Measurements from ENCODE around the gene NLRP6.
A peak's percentile ranks its signal among the peaks of the same experiment; 100 is the strongest.
"Not testable (repeated sequence)": the region's sequence is repeated elsewhere in the genome, so short reads cannot be mapped to it uniquely, and the experiment has no call there.

Gene NLRP6

DNA sequence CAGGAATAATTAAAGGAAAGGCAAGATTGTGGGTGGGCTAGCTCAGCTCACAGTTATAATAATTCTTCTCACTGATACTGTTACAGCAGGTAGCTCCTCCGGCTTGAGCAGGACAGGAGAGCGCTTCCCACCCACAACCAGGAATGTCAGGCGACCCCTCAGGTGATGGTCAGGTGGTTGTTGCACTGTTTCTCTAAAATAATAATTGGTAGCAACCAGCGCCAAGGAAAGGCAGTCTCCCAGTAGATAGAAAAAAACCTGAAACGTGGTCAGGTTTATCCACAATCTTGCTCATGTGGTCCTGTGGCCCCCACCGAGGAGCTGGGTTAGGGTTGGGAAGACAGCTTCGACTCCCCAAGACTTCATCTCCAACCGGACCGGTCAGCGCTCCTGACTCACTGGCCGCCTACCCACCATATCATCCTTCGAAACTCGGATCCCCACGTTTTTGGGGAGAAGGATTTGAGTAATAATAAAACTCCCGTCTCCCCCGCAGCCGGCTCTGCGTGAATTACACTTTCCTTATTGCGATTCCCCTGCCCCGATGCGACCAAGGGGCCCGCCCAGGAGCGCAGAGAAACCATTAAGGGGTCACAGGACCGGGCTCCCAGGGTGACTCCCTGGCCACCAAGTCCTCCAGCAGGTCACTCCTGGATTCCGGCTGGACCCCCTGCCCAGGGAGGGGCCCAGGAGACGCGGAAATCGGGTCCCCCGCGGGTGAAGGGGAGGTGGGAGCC lies 39.6 kb downstream of the NLRP6 start:
- DNase-seq (ENCODE audit: extremely low spot score, insufficient read length, low read depth) = not testable (repeated sequence)
- FAIRE-seq = peak; percentile 71

DNA sequence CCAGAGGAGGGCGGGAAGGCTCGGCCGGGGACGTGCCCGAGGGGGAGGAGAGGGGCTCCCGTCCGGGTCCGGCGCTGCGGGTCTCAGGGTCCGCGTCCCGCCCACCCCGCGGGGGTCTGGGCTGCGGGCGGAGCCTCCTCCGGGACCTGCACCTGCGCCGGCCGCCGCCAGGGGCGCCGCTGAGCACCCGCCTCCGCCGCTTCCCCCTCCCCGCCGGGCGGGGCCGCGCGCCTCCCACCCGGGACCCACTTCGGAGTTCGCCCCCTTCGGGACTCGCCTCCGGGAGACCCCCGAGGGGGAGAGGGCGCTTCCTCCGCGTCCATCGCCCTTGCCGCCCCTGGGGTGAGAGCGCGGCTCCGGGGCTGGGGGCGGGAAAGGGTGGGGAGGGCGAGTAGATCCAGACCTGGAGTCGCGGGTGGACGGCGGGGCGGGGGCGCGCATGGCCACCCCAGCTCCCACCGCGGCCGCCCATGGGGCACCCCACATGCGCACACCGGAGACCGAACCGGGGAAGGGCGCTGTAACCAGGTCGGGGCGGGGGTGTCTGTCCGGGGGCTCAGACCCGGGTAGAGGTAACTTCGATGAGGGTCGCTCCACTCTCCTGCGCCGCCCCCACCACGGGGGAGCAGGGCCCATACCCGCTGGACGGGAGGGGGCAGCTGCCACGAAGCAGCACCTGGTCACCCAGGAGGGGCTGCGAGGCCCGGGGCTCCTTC lies 40.4 kb downstream of the NLRP6 start:
- DNase-seq (ENCODE audit: extremely low spot score, insufficient read length, low read depth) = not testable (repeated sequence)
- FAIRE-seq = peak; percentile 15

DNA sequence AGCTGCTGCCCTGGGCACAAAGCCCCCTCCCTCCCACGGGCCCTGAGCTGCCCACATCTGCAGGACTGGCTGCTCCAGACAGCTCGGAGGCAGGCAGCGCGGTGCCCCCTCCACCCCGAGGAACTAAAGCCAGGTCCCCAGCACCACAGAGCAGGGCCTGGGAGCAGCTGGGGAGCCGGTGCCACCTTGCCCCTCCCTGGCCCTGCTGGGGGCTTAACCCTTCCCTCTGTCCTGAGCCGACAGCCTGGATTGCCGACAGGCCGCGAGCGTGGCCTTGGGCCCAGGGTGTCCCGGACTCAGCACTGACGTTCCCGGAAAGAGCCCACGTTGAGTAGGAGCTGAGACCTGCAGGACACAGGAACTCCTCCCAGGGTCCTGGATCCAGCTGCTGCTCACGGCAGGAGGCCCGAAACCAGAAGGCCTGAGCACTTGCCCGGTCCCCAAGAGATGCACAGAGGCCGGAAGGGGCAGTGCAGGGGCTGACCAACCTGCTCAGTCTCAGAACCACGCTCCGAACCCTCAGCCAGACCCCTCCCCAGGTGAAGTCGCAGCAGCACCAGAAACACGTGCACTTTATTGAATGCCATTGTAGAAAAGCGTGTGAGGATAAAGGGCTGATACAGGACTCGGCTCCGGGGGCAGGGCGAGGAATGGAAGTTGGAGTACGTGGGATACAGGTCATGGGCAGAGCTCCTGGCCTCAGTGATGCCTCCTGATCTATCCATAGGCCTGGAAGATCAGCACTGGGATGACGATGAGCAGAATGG lies 41.1 kb downstream of the NLRP6 start:
- not testable (repeated sequence) for DNase-seq (ENCODE audit: extremely low spot score, insufficient read length, low read depth)

DNA sequence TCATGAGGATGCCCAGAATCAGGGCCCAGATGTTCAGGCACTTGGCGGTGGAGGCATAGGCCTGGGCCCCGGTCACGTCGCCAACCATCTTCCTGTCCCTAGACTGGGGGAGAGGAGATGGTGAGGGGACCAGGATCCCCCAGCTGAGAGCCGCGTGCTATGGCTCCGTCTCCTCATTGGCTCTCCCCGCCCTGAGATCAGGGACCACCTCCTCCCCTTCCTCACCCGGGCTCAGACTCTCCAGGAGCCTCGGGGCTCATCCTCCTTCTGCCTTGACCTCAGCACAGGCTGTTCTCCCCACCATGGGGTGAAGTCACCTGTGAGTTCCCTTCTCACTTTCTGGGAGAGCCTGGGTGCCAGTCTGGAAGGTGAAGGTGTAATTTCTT lies 41.7 kb downstream of the NLRP6 start:
- DNase-seq (ENCODE audit: extremely low spot score, insufficient read length, low read depth); FAIRE-seq: not testable (repeated sequence)

More for the DNA sequence above, 41.1 kb downstream of the NLRP6 start:
- not testable (repeated sequence) for FAIRE-seq

DNA sequence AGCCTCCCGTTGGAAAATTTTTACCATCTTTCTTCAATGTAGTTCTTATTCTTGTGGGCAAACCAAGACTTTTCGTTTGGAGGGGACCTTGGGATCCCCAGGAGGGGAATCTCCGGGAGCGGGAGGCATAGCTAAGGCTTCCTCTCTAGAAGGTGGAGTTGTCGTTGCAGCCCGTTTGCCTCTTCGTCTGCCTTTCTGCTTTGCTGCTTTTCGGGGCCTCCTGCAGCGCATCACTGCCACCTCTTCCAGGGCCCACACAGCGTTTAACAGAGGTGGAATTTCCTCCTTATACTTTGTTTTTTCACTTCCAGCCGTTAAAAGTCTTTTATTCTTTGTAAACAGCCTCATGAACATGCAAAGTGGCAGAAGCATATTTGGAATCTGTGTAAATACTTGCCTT lies 45.9 kb downstream of the NLRP6 start:
- DNase-seq (ENCODE audit: extremely low spot score, insufficient read length, low read depth) = no peak

DNA sequence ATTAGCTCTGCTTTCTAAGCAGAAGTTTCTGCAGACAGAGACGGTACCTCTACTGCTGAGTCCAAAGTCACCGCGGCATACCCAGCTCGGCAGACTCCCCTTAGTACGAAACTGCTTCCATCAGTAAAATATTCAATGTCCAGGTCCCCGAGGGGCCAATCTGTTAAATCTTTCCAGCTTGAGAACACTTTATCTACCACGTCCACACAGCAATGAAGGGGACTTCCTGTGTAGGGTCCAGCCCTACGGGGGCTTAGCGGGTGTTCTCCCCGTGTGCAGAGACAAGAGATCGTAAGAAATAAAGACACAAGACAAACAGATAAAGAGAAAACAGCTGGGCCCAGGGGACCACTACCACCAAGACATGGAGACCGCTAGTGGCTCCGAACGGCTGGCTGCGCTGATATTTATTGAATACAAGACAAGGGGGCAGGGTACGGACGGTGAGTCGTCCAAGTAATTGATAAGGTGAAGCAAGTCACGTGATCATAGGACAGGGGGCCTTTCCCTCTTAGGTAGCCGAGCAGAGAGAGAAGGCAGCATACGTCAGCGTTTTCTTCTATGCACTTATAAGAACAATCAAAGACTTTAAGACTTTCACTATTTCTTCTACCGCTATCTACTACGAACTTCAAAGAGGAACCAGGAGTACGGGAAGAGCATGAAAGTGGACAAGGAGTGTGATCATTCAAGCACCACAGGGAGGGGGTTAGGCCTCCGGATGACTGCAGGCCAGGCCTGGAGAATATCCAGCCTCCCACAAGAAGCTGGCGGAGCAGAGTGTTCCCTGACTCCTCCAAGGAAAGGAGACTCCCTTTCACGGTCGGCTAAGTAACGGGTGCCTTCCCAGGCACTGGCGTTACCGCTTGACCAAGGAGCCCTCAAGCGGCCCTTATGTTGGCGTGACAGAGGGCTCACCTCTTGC lies 46.6 kb downstream of the NLRP6 start:
- DNase-seq (ENCODE audit: extremely low spot score, insufficient read length, low read depth); FAIRE-seq: not testable (repeated sequence)

More for the DNA sequence above, 45.9 kb downstream of the NLRP6 start:
- no peak for FAIRE-seq

DNA sequence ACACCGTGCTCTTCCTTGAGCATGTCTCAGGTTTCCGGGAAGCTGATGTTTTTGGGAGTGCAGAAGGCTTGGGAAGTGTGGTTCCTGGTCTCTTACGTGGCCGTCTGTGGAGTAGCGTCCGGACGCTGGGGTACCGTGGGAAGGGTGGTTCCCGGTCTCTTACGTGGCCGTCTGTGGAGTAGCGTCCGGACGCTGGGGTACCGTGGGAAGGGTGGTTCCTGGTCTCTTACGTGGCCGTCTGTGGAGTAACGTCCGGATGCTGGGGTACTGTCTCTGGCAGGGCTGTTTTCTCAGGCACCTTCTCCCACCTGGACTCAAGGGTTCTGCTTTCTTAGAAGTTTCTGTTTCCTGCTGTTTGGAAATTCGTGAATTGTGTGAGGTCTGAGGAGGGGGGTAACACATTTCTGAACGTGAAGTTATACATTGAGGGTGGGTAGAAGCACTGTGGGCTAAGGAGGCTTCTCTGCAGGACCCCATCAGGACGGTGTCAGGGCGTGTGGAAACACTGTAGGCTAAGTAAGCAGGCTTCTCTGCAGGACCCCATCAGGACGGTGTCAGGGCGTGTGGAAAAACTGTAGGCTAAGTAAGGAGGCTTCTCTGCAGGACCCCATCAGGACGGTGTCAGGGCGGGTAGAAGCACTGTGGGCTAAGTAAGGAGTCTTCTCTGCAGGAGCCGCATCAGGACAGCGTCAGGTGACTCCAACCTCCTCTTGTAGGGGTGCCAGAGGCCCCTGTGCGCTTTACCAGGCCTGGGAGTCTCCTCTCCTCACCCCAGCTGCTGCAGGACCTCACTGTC lies 47.8 kb downstream of the NLRP6 start:
- FAIRE-seq = no peak
- no peak for DNase-seq (ENCODE audit: extremely low spot score, insufficient read length, low read depth)

DNA sequence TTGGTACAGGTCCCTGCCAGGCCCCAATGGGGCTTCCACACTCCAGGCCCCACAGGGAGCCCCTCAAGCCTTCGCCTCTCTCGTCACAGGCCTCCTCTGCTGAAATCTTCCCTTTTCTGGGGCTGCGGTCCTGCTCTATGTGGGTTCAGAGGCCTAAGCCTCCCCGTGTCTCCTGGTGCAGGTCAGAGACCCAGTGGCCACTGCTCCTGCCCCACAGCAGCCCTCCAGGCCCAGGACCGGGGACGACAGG lies 48.3 kb downstream of the NLRP6 start:
- DNase-seq (ENCODE audit: extremely low spot score, insufficient read length, low read depth) (no peak), FAIRE-seq (no peak)

DNA sequence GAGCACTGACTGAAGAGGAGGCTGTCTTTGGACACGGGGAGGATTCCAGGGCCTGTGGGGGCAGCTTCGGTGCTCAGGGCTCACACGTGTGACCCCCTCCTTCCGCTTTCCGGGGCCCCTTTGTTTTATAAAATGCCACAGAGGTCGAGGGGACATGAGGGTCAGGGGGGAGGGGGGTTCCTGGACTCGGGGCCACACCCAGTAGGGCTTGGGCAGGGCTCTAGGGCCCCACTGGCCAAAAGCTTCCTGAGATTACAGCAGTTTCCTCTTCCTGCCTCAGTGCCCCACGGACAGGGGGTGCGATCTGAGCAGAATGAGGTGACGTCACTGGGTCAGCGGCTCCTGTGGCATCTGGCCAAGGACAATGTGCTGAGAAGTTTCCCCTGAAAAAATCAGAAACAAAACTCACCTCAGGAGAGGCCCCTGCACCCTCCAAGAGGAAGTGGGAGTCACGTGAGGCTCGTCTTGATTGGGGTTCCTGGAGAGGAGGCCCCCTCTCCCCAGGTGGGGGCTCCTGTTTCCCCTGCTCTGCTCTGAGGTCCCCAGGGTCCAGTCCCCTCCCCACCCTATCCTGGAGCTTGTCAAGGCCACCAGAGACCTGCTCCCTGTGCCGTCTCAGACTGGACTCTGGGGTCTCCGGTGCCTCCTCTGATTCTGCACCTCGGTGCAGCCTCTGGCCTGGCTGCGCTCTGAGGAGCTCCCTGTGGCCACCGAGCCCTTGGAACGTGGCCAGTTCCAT lies 48.8 kb downstream of the NLRP6 start:
- DNase-seq (ENCODE audit: extremely low spot score, insufficient read length, low read depth) = peak; percentile 65
- peak; percentile 98 for FAIRE-seq

DNA sequence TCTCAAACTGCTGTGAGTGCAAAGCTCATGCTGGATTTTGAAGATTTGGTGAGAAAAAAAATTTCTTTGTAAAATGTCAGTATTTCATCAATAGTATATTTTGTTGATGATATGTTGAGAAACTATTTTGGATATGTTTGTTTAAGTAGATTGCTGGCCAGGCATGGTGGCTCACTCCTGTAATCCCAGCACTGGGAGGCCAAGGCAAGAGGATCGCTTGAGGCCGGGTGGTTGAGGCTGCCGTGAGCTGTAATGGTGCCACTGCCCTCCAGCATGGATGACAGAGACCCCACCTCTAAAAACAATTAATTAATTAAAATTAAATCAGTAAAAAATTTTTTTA lies 49.3 kb downstream of the NLRP6 start:
- DNase-seq (ENCODE audit: extremely low spot score, insufficient read length, low read depth) (no peak), FAIRE-seq (no peak)

DNA sequence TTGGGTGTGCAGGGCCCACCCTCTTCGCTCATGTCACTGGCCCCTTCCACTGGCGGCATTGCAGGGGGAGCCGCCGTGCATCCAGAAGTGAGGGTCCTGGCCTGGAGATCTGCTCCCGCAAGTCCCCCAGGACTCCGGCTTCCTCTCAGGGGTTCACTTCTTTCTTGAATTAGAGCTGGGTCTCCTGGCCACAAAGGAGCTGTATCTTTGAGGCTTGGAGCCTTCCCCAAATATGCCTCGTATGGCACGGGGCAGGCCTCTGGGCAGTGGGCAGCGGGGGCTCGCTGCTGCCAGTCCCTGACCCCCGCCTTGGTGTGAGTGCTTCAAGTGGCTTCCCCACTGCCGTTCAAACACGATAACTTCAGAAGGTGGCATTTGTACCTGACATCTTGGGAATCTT lies 49.8 kb downstream of the NLRP6 start:
- no peak for DNase-seq (ENCODE audit: extremely low spot score, insufficient read length, low read depth)
- FAIRE-seq = no peak

DNA sequence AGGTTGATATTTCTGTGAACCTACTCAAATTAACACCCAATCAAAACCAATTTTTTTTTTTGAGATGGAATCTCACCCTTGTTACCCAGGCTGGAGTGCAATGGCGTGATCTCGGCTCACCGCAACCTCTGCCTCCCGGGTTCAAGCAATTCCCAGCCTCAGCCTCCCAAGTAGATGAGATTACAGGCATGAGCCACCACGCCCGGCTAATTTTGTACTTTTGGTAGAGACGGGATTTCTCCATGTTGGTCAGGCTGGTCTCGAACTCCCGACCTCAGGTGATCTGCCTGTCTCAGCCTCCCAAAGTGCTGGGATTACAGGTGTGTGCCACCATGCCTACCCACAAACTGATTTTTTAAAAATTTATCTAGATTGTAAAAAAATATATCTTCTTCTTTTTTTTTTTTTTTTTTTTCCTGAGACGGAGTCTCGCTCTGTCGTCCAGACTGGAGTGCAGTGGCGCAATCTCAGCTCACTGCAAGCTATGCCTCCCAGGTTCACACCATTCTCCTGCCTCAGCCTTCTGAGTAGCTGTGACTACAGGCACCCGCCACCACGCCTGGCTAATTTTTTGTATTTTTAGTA lies 50.4 kb downstream of the NLRP6 start:
- not testable (repeated sequence) for FAIRE-seq; DNase-seq (ENCODE audit: extremely low spot score, insufficient read length, low read depth)

DNA sequence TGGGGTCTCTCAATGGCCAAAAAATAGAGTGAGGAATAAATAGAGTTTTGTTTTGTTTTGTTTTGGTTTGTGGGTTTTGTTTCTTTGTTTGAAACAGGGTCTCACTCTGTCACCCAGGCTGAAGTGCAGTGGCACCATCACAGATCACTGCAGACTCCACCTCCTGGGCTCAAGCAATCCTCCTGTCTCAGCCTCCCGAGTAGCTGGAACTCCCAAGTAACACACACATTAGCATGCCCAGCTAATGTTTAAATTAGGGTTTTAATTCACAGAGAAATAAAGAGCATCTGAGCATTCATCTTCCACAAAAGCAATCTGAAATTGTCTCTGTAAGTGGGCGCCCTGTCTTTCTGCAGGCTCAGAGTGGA lies 51.7 kb downstream of the NLRP6 start:
- no peak for FAIRE-seq
- no peak for DNase-seq (ENCODE audit: extremely low spot score, insufficient read length, low read depth)

DNA sequence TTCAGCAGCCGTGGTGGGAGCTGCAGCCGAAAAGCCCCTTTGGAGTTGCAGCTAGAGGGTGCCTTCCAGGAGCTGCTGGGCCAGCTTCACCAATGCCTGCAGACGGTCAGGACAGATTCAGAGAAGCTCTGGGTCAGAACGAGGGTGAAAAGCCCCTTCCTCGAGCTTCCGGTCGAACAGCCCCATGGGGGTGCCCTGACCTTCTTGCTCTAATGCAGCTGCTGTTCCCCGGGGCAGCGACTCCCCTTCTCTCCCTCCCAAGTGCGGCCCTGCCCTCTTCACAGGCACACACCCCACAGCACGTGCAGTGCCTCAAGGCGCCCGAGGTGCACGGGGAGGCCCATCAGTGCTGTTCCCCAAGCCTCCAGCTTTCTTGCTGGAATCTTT lies 52.1 kb downstream of the NLRP6 start:
- DNase-seq (ENCODE audit: extremely low spot score, insufficient read length, low read depth) = no peak
- FAIRE-seq = no peak

DNA sequence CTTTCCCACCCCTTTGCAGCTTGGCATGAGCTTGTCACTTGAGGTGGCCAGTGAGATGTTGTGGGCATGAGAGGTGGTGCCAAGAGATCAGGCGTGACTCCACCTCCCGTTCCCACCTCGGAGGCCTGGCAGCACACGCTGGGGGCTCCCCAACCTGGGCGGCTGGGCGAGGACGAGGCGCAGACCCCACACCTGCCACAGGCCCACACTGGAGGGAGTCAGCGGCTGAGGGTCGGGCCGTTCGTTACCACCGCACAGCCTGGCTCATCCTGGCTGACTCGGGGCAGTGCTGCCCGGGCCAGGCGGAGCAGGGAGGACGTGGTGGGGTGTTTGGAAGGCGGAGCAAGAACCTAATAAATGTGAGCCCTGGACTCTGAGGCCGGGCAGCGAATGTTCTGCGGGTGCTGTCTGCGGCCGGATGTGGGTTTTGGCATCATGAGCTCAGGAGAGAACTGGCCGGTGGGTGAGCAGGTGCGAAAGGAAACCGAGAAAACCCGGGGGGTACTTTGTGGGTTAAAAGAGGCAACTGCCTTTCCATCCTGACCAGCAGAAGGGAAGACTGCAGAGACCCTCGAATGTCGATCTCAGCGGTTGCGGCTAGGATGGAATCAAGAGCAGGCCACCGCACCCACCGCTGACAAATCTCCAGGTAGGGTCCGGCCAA lies 52.6 kb downstream of the NLRP6 start:
- FAIRE-seq = peak; percentile 86
- DNase-seq (ENCODE audit: extremely low spot score, insufficient read length, low read depth) = no peak

DNA sequence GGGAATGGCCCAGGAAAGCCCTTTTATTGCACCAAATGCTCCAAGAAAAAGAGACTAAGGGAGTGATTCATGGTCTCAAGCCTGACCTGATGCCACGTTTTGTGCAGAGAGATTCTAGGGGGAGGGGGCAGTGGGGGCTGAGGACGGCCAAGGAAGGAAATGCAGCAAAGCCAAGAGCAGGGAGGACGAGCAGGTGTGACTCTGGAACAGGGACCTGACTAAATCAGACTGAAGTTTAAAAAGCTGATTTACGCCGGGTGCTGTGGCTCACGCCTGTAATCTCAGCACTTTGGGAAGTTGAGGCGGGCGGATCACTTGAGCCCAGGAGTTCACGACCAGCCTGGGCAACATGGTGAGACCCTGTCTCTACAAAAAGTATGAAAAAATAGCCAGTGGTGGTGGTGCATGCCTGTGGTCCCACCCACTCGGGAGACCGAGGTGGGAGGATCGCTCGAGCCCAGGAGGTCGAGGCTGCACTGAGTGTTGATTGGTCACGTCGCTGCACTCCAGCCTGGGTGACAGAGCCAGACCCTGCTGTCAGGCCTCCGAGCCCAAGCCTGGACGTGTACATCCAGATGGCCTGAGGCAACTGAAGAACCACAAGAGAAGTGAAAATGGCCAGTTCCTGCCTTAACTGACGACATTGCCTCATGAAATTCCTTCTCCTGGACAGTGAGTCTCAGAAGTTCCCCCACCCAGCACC lies 53.3 kb downstream of the NLRP6 start:
- no peak for DNase-seq (ENCODE audit: extremely low spot score, insufficient read length, low read depth)
- FAIRE-seq = no peak
